ENCODE measurements around the gene C1QTNF4.

The C1QTNF4 gene

GRCh38 chr11:47603295-47603694 is 9.1 kb upstream of the C1QTNF4 start:
- no peaks in the 10 kb centered on the region for H3K9me3 ChIP-seq (ENCODE audit: low read length)
- H2AFZ ChIP-seq (ENCODE audit: low read length) = no peak overlapping the region
- no peak for TF ChIP-seq CTCF (IDR thresholded peaks at IDR 0.05; ENCODE audit: low read length)
- no peak for TF ChIP-seq EZH2 (IDR thresholded peaks at IDR 0.05; ENCODE audit: borderline replicate concordance, low read length)
- H3K9ac ChIP-seq (ENCODE audit: low read length) = no peak overlapping the region
- H3K4me2 ChIP-seq (ENCODE audit: low read length) = no peak overlapping the region
- H3K9me2 ChIP-seq (ENCODE audit: low read depth, low read length) = no peaks in the 10 kb centered on the region
- H3K27ac ChIP-seq (ENCODE audit: low read depth, low read length, poor library complexity, severe bottlenecking) = no peak overlapping the region
- H3K36me3 ChIP-seq (ENCODE audit: insufficient read depth, low read length) = no peaks in the 10 kb centered on the region
- H3K4me3 ChIP-seq (ENCODE audit: low read depth, low read length, poor library complexity, severe bottlenecking) = no peak overlapping the region
- H4K20me1 ChIP-seq (ENCODE audit: insufficient read depth, low read length) = no peaks in the 10 kb centered on the region
- H3K27me3 ChIP-seq (ENCODE audit: insufficient read depth, low read length) = peaks cover 5% of the 10 kb centered on the region; the same call in 1 of the 2 replicates
- H3K4me1 ChIP-seq (ENCODE audit: insufficient read depth, low read length, severe bottlenecking) = no peaks in the 10 kb centered on the region
- H3K79me2 ChIP-seq (ENCODE audit: insufficient read depth, low read length) = no peaks in the 10 kb centered on the region
- no peaks in the 10 kb centered on the region for H3F3A ChIP-seq (ENCODE audit: insufficient read depth, low read length)

DNA sequence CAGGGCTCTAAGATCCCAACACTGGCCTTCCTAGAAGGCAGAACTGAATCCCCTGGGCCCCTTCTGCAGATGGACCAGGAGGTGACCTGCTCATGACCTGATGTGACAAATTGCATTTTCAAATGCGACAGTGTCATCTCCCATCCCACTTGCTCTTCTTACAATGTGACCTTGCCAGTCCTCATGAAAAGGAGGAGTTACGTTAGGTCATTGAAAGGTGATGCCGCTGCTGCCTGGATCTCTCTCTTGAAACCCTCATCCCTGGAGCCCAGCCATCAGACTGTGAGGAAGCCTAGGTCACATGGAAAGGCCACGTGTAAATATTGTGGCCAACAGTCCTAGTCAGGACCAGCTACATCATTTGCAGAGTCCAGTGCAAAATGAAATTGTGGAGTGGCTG is 5.7 kb upstream of the C1QTNF4 start:
- no peak for TF ChIP-seq EZH2 (IDR thresholded peaks at IDR 0.05; ENCODE audit: borderline replicate concordance, low read length)
- no peak for TF ChIP-seq CTCF (IDR thresholded peaks at IDR 0.05; ENCODE audit: low read length)
- Histone ChIP-seq H4K20me1 (ENCODE audit: insufficient read depth, low read length) (no peaks in the 10 kb centered on the region), H3K9me3 (ENCODE audit: low read length) (no peaks in the 10 kb centered on the region), H3K9me2 (ENCODE audit: low read depth, low read length) (no peaks in the 10 kb centered on the region), H3K4me3 (ENCODE audit: low read depth, low read length, poor library complexity, severe bottlenecking) (no peak overlapping the region), H3K79me2 (ENCODE audit: insufficient read depth, low read length) (no peaks in the 10 kb centered on the region), H3K4me1 (ENCODE audit: insufficient read depth, low read length, severe bottlenecking) (no peaks in the 10 kb centered on the region), H3K27ac (ENCODE audit: low read depth, low read length, poor library complexity, severe bottlenecking) (no peak overlapping the region), H3K36me3 (ENCODE audit: insufficient read depth, low read length) (no peaks in the 10 kb centered on the region), H3K27me3 (ENCODE audit: insufficient read depth, low read length) (peaks cover 5% of the 10 kb centered on the region; the same call in 1 of the 2 replicates), H3K4me2 (ENCODE audit: low read length) (no peak overlapping the region), H3K9ac (ENCODE audit: low read length) (no peak overlapping the region), H3F3A (ENCODE audit: insufficient read depth, low read length) (no peaks in the 10 kb centered on the region), H2AFZ (ENCODE audit: low read length) (no peak overlapping the region)

DNA sequence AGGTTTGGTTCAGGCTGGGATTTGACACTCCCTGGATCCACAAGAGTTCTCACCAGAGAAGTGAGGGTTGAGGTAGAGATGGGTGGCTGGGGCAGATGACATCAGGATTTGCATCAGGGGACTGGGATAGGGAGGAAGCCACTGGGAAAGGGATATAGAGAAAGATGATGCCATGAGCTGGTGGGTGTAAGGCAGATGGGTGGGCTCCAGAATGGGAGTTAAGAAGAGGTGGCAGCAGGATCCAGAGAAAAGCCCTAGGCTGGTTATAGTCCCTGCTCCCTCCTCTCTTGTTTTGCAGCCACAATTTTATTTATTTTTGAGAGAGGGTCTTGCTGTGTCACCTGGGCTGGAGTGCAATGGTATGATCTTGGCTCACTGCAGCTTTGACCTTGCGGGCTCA is 1.8 kb upstream of the C1QTNF4 start:
- Histone ChIP-seq H3K9me3 (ENCODE audit: low read length) (no peaks in the 10 kb centered on the region), H3K9me2 (ENCODE audit: low read depth, low read length) (no peaks in the 10 kb centered on the region), H4K20me1 (ENCODE audit: insufficient read depth, low read length) (no peaks in the 10 kb centered on the region), H3K4me1 (ENCODE audit: insufficient read depth, low read length, severe bottlenecking) (no peaks in the 10 kb centered on the region), H3K27me3 (ENCODE audit: insufficient read depth, low read length) (peaks cover 4% of the 10 kb centered on the region; the same call in 1 of the 2 replicates), H3K27ac (ENCODE audit: low read depth, low read length, poor library complexity, severe bottlenecking) (no peak overlapping the region), H3K4me3 (ENCODE audit: low read depth, low read length, poor library complexity, severe bottlenecking) (no peak overlapping the region), H3F3A (ENCODE audit: insufficient read depth, low read length) (no peaks in the 10 kb centered on the region), H3K36me3 (ENCODE audit: insufficient read depth, low read length) (no peaks in the 10 kb centered on the region), H2AFZ (ENCODE audit: low read length) (no peak overlapping the region), H3K79me2 (ENCODE audit: insufficient read depth, low read length) (no peaks in the 10 kb centered on the region), H3K9ac (ENCODE audit: low read length) (no peak overlapping the region), H3K4me2 (ENCODE audit: low read length) (no peak overlapping the region)
- no peak for TF ChIP-seq EZH2 (IDR thresholded peaks at IDR 0.05; ENCODE audit: borderline replicate concordance, low read length)
- TF ChIP-seq CTCF (IDR thresholded peaks at IDR 0.05; ENCODE audit: low read length) = no peak
